HG03196 (cell line): Measurements from ENCODE around the gene TSHZ2.
"Not testable (repeated sequence)": the region's sequence is repeated elsewhere in the genome, so short reads cannot be mapped to it uniquely, and the experiment has no call there.

ENCODE experiments used
- ATAC-seq: cut with Tn5 transposase; IDR thresholded peaks from one replicate; pipeline ENCODE4 v1.9.1; 2021; ENCODE audit not compliant: unreplicated experiment

The TSHZ2 gene

DNA sequence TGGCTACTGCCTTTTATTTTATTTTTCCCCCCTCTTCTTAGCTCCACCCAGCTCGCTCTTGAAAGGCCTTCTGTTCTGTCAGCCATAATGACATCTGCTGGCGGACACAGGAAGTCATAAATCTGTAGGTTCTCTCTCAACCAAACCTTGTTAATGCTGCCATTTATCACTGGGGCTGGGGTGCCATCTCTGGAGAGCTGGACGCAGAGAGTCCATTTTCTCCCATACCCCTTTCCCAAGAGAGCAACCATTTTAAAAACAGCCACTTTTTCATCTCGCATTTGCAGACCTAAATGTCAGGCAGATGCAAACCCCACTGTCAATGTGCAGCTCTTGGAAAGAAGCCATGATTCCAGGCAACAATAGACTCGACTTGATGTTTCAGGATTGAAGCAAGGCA, 13.0 kb upstream of the TSHZ2 start:
- ATAC-seq = no peak

DNA sequence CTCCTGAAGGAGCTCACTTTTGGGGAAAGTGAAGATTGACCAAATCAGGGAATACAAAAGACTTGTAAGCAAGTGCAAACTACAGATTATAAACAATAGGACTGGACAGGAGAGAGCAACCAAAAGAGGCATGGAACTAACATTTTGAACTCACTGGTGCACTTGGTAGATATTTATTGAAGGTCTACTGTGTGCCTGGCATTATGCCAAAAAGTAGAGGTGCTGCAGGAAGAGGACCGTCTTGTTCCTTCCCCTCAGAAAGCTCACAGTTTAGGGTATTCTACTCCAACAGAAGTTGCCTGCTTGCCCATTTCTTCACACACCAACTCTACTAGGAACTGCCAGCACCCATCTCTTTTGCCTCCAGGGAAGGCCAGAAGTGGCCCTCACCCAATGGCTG, 10.0 kb upstream of the TSHZ2 start:
- ATAC-seq = no peak

DNA sequence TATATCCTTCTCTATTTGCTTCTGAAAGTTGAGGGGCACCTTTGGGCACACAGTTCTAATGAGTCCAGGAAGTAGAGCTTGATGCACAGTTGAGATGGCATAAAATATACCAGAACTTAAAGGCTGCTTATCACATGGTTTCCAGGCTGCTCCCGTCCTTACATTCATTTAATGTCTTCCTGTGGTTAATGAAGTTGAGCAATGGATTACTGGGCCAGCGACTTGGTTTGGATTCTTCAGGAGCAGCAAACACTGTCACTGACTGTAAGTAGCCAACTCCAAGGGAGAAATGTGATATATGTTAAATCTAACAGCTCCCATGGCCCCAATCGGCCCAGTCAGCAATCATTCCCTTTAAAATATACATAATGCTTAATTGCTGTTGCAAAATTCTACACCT, 9.0 kb upstream of the TSHZ2 start:
- no peak for ATAC-seq

DNA sequence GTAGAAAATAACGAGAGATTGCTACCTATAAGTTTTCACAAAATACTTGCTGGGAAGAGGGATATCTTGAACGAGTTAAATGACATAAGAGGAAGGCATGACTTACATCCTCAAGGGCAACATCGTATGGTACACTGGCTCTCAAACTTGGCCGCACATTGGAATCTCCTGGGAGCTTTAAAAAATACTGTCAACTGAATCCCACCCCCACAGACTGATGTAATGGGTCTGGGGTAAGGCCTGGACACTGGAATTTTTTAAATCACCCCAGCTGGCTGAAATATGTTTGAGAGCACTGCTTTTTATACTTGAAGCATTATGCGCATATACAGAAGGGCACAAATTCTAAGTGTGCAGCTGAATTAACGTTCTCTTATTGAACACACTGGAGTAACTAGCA, 8.0 kb upstream of the TSHZ2 start:
- ATAC-seq = no peak

DNA sequence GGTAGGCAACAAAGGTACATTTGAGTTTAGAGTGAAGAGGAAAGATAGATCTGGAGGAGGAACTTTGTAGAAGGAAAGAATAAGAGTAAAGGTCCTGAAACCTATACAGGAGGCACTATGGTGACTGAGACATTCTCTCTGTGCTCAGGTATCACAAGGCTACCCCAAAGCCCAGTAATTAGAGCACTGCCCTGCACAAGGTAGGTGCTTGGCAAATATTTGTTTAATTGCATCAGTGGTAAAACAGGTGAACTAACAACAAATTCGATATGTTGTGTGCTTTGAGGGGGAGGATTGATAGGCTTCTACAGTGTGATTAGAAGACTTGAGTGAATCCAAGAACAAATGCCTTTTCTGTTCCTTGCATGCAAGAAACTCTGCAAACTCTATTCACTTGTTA, 6.8 kb upstream of the TSHZ2 start:
- no peak for ATAC-seq

DNA sequence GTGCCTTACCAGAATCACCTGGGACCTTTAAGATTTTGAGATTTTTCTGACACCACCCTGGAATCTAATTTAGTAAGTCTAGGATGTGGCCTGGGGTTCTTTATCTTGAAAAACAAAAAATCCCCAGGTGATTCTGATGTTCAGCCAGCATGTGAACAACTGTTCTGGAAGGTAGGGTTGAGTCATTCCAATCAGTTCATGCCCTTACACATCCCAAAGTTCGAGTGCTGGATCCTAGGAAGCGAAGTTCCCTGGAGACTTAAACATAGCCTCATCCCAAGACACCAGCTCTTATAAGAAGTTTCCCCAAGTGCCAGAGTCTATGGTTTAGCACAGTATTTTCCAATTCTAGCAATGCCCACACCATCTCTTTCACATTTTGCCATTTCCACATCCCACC, 6.3 kb upstream of the TSHZ2 start:
- ATAC-seq = no peak

DNA sequence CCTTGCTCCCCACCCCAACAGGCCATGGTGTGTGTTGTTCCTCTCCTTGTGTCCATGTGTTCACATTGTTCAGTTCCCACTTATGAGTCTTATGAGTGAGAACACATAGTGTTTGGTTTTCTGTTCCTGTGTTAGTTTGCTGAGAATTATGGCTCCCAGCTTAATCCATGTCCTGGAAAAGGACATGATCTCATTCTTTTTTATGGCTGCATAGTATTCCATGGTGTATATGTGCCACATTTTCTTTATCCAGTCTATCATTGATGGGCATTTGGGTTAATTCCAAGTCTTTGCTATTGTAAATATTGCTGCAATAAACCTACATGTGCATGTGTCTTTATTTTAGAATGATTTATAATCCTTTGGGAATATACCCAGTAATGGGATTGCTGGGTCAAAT, 5.6 kb upstream of the TSHZ2 start:
- not testable (repeated sequence) for ATAC-seq

DNA sequence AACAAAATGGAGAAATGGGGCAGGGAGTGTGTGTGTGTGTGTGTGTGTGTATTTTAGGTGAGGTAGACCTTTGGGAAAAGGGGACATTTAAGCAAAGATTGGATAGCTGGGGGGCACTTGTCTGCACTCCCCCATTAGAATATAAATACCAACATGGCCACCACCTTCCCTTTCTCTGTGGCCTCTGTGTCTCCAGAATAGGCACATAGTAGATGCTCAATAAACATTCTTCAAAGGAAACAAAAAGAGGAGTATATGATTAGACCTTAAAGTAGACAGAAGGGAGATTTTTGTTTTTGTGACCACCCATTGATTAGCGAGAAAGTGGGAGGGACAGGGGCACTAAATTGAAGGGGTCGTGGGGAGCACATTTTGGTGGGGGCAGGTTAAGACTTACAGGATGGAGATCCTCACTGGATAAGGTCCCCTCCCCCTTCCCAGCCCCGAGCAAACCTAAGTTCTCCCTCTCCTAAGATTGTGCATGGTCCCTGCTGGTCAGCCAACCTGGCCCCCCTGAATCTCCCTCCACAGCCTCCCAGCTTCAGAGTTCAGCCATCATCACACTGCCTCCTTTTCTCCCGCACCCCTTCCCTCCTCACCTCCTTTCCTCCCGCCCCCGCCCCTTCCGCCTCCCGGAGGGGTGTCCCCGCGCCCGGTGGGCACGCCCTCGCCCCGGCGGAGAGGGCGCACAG, 514 bp upstream of the TSHZ2 start:
- ATAC-seq = no peak

DNA sequence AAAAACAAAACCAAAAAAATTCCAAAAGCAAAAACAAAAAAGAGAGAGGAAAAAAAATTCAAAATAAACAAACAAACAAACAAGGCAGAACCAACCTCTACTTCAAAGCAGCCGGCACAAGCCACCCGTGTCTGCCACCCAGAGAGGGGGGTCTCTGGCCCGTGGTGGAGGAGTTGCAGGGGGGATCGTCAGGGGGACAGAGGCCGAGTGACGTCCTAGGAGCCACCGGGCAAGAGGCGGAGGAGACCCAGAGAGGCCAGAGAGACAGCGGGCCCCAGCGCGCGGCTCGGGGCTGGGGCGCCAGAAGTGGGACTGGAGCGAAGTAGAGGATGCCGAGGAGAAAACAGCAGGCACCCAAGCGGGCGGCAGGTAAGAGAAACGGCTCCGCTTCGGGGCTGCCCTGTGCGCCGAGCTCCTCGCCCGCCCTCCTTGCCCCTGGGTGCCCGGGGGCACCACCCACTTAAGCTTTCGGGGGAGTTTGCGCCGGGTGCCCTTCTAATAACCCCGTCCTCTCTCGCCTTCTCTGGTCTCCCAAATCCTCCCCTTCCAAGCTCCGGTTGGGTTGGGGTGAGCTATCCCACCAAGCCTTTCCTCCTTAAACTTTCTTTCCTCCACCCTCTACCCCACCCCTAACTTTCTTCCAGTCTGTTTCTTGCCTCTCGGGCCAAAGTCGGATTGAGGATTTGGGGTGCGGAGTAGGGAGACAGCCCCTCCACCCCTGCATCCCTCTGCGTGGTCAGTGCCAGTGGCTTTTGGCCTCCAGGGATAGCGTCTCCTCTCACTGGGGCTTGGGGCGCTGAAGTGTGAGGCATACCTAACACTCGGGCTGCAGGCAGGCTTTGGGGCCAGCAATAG, 1.0 kb downstream of the TSHZ2 start:
- no peak for ATAC-seq

DNA sequence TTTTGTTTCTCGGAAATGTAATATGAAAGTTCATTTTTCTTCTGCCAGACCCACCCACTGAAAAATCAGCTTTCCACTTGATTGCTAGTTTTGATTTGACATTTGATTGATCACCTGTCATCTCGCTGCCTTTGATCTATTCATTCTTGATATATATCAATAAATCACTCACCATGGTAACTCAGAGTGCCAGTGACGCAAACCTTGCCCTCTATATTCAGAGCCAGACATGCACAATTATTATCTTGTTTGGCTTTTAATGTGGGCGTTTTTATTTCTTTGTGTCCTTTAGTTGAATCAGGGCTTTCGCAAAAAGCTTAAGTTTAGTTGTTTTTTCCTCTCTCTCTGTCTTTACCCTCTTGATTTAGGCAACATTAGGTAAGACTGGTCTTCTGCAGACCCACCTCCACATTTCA, 2.0 kb downstream of the TSHZ2 start:
- no peak for ATAC-seq

DNA sequence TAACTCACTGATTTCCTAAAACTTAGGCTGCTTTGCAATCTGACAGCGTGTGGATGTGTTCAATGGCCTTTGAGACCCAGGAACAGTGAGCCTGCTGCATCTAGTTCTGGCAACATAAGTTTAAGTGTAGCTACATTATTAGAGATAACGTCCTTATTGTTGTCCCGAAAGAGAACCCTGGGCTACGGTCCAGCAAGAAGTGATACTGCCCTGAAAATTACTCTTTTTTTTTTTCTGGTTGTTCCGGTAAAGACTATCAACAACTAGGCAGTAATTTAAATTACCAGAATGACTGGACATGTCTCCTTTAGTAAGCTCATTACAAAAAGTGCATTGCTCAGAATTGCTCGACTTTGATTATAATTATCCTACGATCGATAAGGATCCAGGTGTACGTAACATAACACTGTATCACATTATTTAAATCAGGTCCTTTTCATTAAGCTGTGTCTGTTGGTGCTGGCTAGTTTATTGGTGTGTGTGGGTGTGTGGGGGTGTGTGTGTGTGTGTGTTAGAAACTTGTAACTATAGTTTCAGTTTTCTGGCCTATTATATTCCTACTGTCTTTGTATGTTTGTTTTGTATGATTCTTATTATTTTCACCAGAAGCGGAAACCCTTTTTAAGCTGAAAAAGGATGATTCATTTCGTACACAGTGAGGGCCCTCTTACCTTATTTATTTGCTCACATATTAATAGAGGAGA, 3.0 kb downstream of the TSHZ2 start:
- ATAC-seq = no peak

DNA sequence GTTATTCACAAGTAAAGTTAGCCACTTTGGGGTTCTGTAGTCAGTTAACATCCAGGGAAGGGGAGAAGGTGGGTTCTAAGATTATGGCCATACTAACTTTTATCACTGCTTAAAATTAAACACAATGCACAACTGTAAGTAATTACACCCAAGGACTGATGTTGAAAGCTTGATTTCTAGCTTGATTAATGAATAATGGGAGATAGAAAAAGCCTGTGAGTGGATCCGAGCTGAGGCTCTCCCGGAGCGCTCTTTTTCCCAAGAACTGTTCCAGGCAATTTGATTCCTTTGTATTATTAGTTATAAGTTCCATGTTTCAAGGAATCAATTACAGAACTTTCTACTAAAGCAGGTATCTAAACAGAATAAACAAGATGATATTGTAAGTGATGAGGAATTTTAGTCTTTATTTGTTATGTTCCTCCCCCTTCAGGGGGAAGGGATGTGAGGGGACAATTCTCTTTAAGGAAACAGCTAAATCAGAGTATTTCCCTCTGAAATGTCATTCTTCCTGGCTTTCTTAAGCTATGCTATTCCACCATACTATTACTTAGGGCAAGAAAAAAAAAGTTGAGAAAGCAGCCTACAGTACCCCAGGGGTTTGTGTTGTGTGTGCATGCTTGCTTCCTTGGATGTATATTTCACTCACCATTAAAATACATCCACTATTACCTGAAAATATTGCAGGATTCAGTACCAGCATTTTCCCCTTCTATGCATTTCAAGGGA, 3.8 kb downstream of the TSHZ2 start:
- ATAC-seq = no peak

DNA sequence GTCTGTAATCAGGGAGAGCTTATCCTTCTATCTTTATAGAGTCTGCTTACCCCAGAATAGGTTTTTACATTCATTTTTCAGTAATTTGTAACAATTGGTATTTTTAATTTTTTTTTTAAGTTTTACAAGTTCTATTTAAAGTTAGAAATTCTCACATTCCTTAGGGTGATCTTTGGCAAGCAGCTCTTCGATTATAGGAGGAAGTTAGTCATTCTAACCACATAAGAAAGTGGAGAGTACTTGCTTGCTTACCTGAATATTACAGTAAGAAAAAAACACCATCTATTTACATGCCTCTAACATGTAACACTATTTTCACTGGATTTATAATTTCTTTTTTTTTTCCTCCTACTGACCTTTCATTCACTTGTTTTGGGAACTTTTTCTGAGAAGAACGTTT, 6.7 kb downstream of the TSHZ2 start:
- ATAC-seq = no peak

DNA sequence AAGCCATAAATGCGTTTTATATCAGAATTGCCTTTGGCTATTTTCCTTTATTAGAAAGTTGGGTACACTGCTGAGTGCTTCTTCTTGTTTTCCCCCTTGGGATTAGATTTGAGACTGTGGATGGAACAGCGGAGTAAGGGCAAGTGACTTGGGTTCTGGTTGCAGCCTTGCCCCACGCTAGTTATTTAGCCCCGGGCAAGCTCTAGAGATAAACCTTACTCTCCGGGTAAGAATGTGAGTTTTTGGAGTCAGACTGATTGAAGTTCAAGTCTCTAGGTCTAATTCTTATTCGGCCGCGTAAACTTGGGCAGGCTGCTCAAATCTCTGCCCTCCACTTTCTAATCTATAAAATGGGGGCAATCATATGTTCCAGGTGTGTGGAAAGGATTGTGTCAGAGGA, 8.9 kb downstream of the TSHZ2 start:
- ATAC-seq = no peak

DNA sequence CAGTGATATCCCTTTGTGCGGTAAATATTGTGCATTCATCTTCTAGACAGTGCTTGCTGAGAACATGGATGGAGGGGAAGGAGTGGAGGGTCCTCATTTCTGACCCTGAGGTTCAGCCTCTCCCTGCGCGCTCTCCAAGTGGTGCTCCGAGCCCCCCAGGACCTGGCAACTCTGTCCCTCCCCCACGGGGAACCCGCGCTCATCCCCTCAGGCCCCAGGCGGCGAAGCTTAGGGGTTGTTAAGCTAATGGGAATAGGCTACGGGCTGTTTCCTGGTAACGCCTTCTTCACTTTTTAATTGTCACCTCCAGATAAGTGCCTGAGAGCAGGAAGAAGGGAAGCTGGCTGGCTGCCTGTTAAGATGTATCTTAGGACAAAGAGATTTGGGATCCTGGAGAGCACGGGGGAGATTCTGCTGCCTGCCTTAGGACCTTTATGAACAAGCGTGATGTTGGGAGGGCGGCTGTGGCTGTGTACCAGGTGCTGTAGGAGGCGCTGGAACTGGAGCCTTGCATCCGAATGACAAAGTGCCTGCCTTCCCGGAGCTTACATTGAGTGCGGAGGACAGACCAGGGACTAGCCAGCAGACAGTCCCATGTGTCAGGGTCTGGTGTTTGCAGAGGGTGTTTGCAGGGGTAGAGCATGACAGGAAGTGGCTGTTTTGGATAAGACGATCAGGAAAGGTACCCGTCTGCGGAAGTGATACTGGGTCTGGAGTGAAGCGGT, 11.7 kb downstream of the TSHZ2 start:
- ATAC-seq = no peak

DNA sequence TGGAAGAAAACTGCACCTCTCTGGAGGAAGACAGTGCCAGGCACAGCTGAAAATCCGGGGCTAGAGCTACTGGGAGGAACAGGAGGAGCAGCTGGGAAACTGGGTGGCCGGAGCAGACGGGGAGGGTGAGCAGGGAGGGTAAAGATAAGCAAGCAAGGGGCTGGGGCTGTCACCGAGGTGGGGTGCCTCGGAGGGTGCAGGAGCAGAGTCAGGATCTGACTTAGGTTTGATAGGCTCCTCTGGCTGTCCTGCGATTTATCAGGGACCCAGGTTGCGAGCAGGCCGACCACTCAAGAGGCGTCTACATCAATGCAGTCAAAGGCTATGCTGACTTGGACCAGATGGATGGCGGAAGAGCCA, 12.3 kb downstream of the TSHZ2 start:
- no peak for ATAC-seq

DNA sequence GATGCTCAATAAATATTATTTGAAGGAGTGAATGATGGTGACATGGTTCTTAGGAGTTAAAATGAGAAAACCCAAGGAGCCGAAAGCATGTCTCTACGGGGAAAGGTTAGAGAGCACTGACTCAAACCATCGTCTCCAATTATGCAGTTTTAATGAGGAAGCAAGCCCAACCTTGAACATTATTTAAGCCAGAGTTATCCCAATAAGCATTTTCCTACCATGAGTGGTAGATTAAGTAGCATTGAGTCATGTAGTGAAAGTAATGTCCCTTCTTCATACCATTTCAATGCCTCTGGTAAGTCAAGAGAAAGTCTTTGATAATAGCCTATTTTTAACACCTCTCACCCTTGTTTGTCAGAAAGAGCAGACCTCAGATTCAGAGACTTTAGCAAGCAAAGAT, 13.5 kb downstream of the TSHZ2 start:
- no peak for ATAC-seq

DNA sequence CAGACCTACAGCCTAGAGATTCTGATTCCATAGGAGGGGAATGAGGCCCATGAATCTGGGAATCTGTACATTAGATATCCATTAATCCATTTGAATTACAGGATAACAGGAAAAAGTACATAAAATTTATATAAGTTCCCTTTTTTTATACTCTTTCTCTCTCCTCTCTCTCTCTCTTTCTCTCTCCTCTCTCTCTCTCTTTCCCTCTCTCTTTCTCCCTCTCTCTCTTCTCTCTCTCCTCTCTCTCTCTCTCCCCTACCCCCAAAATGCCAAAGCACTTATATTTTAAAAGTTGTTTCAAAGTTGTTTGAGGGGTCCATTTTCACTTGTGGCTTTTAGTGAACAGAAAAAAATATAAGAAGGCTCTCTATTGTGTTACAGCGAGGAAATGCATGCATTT, 15.1 kb downstream of the TSHZ2 start:
- no peak for ATAC-seq

DNA sequence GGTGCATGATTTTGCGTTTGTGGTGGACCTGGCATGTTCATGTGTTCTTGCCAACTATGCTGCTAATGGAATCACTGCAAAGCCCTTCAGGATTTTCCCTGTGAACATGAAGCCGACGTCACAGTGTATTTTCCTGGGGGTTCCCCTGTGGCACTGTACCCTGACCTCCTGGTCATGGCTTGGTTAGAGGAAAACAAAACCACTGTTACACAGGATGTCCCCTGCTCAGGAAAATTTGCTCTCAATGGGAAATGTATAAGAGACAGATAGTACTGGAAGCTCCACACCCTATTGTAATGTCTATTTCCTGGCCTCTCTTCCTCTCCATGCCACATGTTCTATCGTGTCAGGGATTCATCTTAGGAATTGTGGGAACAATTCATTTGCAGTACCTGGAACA, 19.7 kb downstream of the TSHZ2 start:
- ATAC-seq = no peak

DNA sequence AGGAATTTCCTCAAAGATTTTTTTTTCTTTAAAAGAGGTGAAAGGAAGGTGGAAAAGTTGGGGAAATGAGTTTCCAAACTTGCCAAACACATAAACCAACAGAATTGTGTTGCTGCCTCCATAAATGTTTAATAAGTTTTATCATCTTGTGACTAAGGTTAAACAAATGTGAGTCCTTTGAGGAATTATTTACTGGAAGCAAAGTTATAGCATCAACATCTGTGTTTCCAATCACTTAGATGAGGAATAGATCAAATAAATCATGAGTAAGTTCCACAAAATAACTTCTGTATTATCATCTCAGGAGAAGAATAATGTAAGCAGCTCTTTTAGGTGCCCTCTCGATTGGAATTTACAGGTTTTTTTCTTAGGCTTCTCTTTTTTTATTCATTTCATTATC, 20.5 kb downstream of the TSHZ2 start:
- ATAC-seq = no peak

DNA sequence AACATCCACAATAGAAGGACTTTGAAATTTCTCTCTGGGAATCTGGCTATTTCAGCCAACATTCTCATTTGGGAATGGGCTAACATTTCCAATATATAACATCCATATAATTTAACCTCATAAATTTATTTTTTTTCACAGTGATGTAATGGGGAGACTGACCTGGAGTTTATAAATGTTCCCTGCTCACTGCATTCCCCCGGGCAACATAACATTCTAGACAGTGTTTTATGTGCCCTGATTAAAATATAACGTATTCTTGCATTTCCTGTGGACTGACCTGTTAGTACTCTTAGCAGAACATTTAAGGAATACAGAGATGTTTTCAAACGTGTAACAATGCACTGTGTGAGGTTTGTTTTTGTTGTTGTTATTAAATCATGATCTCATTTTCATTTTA, 20.9 kb downstream of the TSHZ2 start:
- ATAC-seq = no peak
